ENCODE data around the gene BPGM. TPM values are rescaled to one million over a fixed set of nuclear protein-coding genes. Genes with fewer than 3 reads are reported as not detected.

BPGM gene
- total RNA-seq, 1 donor from 2014 or later, result 21.7 TPM

GRCh38 chr7:134694299-134694698, 47.6 kb downstream of the BPGM start:
- intact Hi-C loops (cut with micrococcal nuclease), result no loop called here

GRCh38 chr7:134694767-134695166, 48.1 kb downstream of the BPGM start:
- intact Hi-C loops (cut with micrococcal nuclease), result no loop called here

GRCh38 chr7:134695321-134695860, 48.7 kb downstream of the BPGM start:
- intact Hi-C loops (cut with micrococcal nuclease), result no loop called here

- intact Hi-C loops (cut with micrococcal nuclease), result no loop called here
Observed at GRCh38 chr7:134696261-134696660, 49.6 kb downstream of the BPGM start.

GRCh38 chr7:134697205-134697886, 50.7 kb downstream of the BPGM start:
- intact Hi-C loops (cut with micrococcal nuclease), result no loop called here

- intact Hi-C loops (cut with micrococcal nuclease), result no loop called here
Observed at GRCh38 chr7:134698481-134698880, 51.8 kb downstream of the BPGM start.

- intact Hi-C loops (cut with micrococcal nuclease), result no loop called here
Observed at GRCh38 chr7:134699021-134699818, 52.6 kb downstream of the BPGM start.

GRCh38 chr7:134699899-134700298, 53.2 kb downstream of the BPGM start:
- intact Hi-C loops (cut with micrococcal nuclease), result loop anchor here (5.0 kb wide), 1 partner anchor 68 kb away; no protein-coding TSS in a partner anchor

GRCh38 chr7:134701272-134701671, 54.6 kb downstream of the BPGM start:
- intact Hi-C loops (cut with micrococcal nuclease), result loop anchor here (5.0 kb wide), 1 partner anchor 69 kb away; no protein-coding TSS in a partner anchor

- intact Hi-C loops (cut with micrococcal nuclease), result loop anchor here (5.0 kb wide), 1 partner anchor 70 kb away; no protein-coding TSS in a partner anchor
Observed at GRCh38 chr7:134702366-134703240, 56.0 kb downstream of the BPGM start.

GRCh38 chr7:134703241-134703594, 56.6 kb downstream of the BPGM start:
- intact Hi-C loops (cut with micrococcal nuclease), result loop anchor here (5.0 kb wide), 1 partner anchor 71 kb away; no protein-coding TSS in a partner anchor

- intact Hi-C loops (cut with micrococcal nuclease), result loop anchor here (5.0 kb wide), 1 partner anchor 71 kb away; no protein-coding TSS in a partner anchor
Observed at GRCh38 chr7:134703782-134704181, 57.1 kb downstream of the BPGM start.

- intact Hi-C loops (cut with micrococcal nuclease), result loop anchor here (5.0 kb wide), 1 partner anchor 73 kb away; no protein-coding TSS in a partner anchor
Observed at GRCh38 chr7:134704827-134705226, 58.2 kb downstream of the BPGM start.

- intact Hi-C loops (cut with micrococcal nuclease), result no loop called here
Observed at GRCh38 chr7:134705716-134706115, 59.1 kb downstream of the BPGM start.

GRCh38 chr7:134706468-134706867, 59.8 kb downstream of the BPGM start:
- intact Hi-C loops (cut with micrococcal nuclease), result no loop called here

- intact Hi-C loops (cut with micrococcal nuclease), result no loop called here
Observed at GRCh38 chr7:134707663-134708378, 61.2 kb downstream of the BPGM start.

- intact Hi-C loops (cut with micrococcal nuclease), result no loop called here
Observed at GRCh38 chr7:134708692-134709091, 62.0 kb downstream of the BPGM start.

- intact Hi-C loops (cut with micrococcal nuclease), result no loop called here
Observed at GRCh38 chr7:134709197-134709596, 62.5 kb downstream of the BPGM start.

- intact Hi-C loops (cut with micrococcal nuclease), result loop anchor here (2.0 to 5.0 kb wide), 3 partner anchors 18 to 42 kb away; no protein-coding TSS in a partner anchor
Observed at GRCh38 chr7:134710511-134710853, 63.8 kb downstream of the BPGM start.

GRCh38 chr7:134710854-134711624, 64.4 kb downstream of the BPGM start:
- intact Hi-C loops (cut with micrococcal nuclease), result loop anchor here (1.0 to 5.0 kb wide), 4 partner anchors 18 to 65 kb away; partner anchors contain the start of gene BPGM

All from T-helper 2 cell treated with Interferon-gamma antibody and Interleukin-4, amounts not matched to agents 100 ng/mL and 5 ng/mL, for 36 hours (primary cell).